Measurements from ENCODE around the gene LTBP3. TPM values are rescaled to one million over a fixed set of nuclear protein-coding genes. Genes with fewer than 3 reads are reported as not detected.

The LTBP3 gene
- total and polyA plus RNA-seq, 2 of the 13 experiments (the other 11 are each of a cell fraction or from before 2014, with no cell fraction given), result 12.2 to 68.1 TPM

- TF ChIP-seq SMARCE1 (IDR thresholded peaks at IDR 0.05; ENCODE audit: borderline replicate concordance) (no peak), ATF5 (CRISPR knock-in tag; IDR thresholded peaks at IDR 0.05; ENCODE audit: low read depth) (no peak)
Observed at GRCh38 chr11:65586676-65587075, 28.5 kb upstream of the LTBP3 start (continued).

- no TSS peak for BruUV-seq (replicated peaks)
- H3K9ac ChIP-seq (ENCODE audit: insufficient read depth, low read depth, low read length), result no peak overlapping the region
- DNase-seq (ENCODE audit: low spot score) (no peak), ATAC-seq (no peak), FAIRE-seq (no peak)
- H3K4me2 ChIP-seq (ENCODE audit: low read depth, low read length), result no peak overlapping the region
- no peaks in the 10 kb centered on the region for H3K79me2 ChIP-seq (ENCODE audit: insufficient read depth, low read length)
- no peak overlapping the region for H3K4me3 ChIP-seq (replicated peaks in 1 of 3; ENCODE audit: insufficient read depth in 1 of 3, low read depth in 2 of 3, low read length in 3 of 3)
- in situ Hi-C loops (cut with HindIII; ENCODE audit: extremely low pct_ligation_motif_present, low pct_unique_long_range_greater_than_20kb) (loop anchor here (5.0 kb wide), 1 partner anchor 44 kb away; no protein-coding TSS in a partner anchor), intact Hi-C loops (cut with micrococcal nuclease; ENCODE audit: unreplicated experiment) (no loop called here)
- ChIA-PET CTCF (ENCODE audit: low intra/inter-chr PET ratio, low total read pairs) (no interaction called here), POLR2A (interaction anchor here (1.3 to 2.1 kb wide), 3 partner anchors 9 to 11 kb away, joined by 3 to 6 read pairs (median 4); partner anchors contain the start of gene KCNK7)
- TF ChIP-seq THYN1 (CRISPR knock-in tag; IDR thresholded peaks at IDR 0.05; ENCODE audit: borderline replicate concordance, low read depth), result no peak
- no peak for TF ChIP-seq DR1 (CRISPR knock-in tag; IDR thresholded peaks at IDR 0.05)
- no peak for TF ChIP-seq YY1 (IDR thresholded peaks at IDR 0.05; ENCODE audit: insufficient read depth, insufficient replicate concordance, low read depth, low read length)
- TF ChIP-seq RAD21 (CRISPR knock-in tag; IDR thresholded peaks at IDR 0.05), result no peak
- no peak for TF ChIP-seq HMG20A (CRISPR knock-in tag; IDR thresholded peaks at IDR 0.05; ENCODE audit: borderline replicate concordance)
- no peak for TF ChIP-seq ZNF768 (CRISPR knock-in tag; IDR thresholded peaks at IDR 0.05)
- TF ChIP-seq SP2 (CRISPR knock-in tag; IDR thresholded peaks at IDR 0.05), result no peak
- no peak for TF ChIP-seq ZBTB42 (CRISPR knock-in tag; IDR thresholded peaks at IDR 0.05)
- TF ChIP-seq, protein P1, sequence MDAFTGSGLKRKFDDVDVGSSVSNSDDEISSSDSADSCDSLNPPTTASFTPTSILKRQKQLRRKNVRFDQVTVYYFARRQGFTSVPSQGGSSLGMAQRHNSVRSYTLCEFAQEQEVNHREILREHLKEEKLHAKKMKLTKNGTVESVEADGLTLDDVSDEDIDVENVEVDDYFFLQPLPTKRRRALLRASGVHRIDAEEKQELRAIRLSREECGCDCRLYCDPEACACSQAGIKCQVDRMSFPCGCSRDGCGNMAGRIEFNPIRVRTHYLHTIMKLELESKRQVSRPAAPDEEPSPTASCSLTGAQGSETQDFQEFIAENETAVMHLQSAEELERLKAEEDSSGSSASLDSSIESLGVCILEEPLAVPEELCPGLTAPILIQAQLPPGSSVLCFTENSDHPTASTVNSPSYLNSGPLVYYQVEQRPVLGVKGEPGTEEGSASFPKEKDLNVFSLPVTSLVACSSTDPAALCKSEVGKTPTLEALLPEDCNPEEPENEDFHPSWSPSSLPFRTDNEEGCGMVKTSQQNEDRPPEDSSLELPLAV (CRISPR knock-in tag; conservative IDR thresholded peaks at IDR 0.05; ENCODE audit: low read depth), result no peak
- no peak overlapping the region for H3K27ac ChIP-seq (ENCODE audit: extremely low read length, insufficient read depth, low read length)
- H3K27me3 ChIP-seq (ENCODE audit: control insufficient read depth in 1 of 2, insufficient read depth in 2 of 2, low read length in 2 of 2), result no peaks in the 10 kb centered on the region
- no peaks in the 10 kb centered on the region for H4K20me1 ChIP-seq (ENCODE audit: insufficient read depth, low read length)
- no peak overlapping the region for H2AFZ ChIP-seq (ENCODE audit: low read length)
- no peaks in the 10 kb centered on the region for H3K9me3 ChIP-seq (ENCODE audit: low read length)
- WGBS (ENCODE audit: low lambda C conversion rate), result 96% methylated on average over 4 of the region's 4 CpGs
- H3K4me1 ChIP-seq (ENCODE audit: insufficient read depth, low read length), result peaks cover 33% of the 10 kb centered on the region
- H3K36me3 ChIP-seq (replicated peaks in 1 of 2; ENCODE audit: control insufficient read depth in 1 of 2, insufficient read depth in 2 of 2, low read length in 2 of 2), result no peaks in the 10 kb centered on the region
Observed at GRCh38 chr11:65586247-65586630, 28.1 kb upstream of the LTBP3 start.
